Lower leg skin (tissue), 4 donors: ENCODE results near the gene PROZ. TPM values are rescaled to one million over a fixed set of nuclear protein-coding genes. Genes with fewer than 3 reads are reported as not detected.

ENCODE experiments used
- DNase-seq, 2 donors: peaks; one replicate each; pipeline ENCODE4 v3.0.0-alpha.2; 2019; ENCODE audit warnings: low spot score in 2 of 2
- H3K4me3 ChIP-seq: fragments of 200-600 bp; sonication (generic); 2 replicates; pipeline ENCODE4 v1.5.1; 2017; ENCODE audit warnings: mild to moderate bottlenecking, low read depth; ENCODE audit not compliant: poor library complexity, severe bottlenecking
- CTCF ChIP-seq, 3 donors: fragments of 450-650 bp; IDR thresholded peaks; one replicate each; pipeline ENCODE4 v1.5.1; 2016; ENCODE audit warnings: antibody characterized with exemption in 3 of 3, mild to moderate bottlenecking in 3 of 3, moderate library complexity in 2 of 3
- POLR2A ChIP-seq, 2 donors: fragments of 450-650 bp; IDR thresholded peaks; one replicate each; pipeline ENCODE4 v1.6.1; 2016 to 2017; ENCODE audit warnings: antibody characterized with exemption in 2 of 2, mild to moderate bottlenecking in 1 of 2, moderate library complexity in 1 of 2
- WGBS, 2 donors: methylation state at CpG; one replicate each; pipeline ENCODE4 v1.1.5; 2018; 5-methylcytosine and 5-hydroxymethylcytosine counted together
- intact Hi-C: fragments of 100-400 bp; cut with DNase I; formaldehyde crosslinking; loops from one replicate; pipeline ENCODE4 v1.15.0; 2023; ENCODE audit warnings: low total_unique reads
- total RNA-seq, 4 donors: library from RNA; depleted of rRNA; stranded (reverse); fragments of >200 nt; gene quantifications; one replicate each; pipeline ENCODE4 v1.1.0, GENCODE V29; 2016

Gene PROZ
- total RNA-seq, 4 donors from 2014 or later: not detected

GRCh38 chr13:113145496-113145895 is 13.0 kb upstream of the PROZ start:
- DNase-seq: no peak
- intact Hi-C loops: no loop called here
- H3K4me3 ChIP-seq: no peak overlapping the region
- TF ChIP-seq CTCF (IDR thresholded peaks at IDR 0.05) (no peak), POLR2A (IDR thresholded peaks at IDR 0.05) (no peak)
- WGBS, 2 donors: 87 to 89% methylated on average over 12 of the region's 12 CpGs

- WGBS, 2 donors: 85 to 89% methylated on average over 15 of the region's 15 CpGs
- TF ChIP-seq CTCF (IDR thresholded peaks at IDR 0.05): no peak
- TF ChIP-seq POLR2A (IDR thresholded peaks at IDR 0.05): no peak
- DNase-seq: peak in 1 of 2 donors; percentile 53
- intact Hi-C loops: no loop called here
- H3K4me3 ChIP-seq: no peak overlapping the region
Measured at GRCh38 chr13:113145911-113146598, 12.4 kb upstream of the PROZ start.

GRCh38 chr13:113146750-113147149 is 11.7 kb upstream of the PROZ start:
- TF ChIP-seq CTCF (IDR thresholded peaks at IDR 0.05) (no peak), POLR2A (IDR thresholded peaks at IDR 0.05) (no peak)
- no peak overlapping the region for H3K4me3 ChIP-seq
- intact Hi-C loops: no loop called here
- 84 to 91% methylated on average over 9 of the region's 9 CpGs for WGBS, 2 donors
- DNase-seq: peak in 1 of 2 donors; percentile 66

GRCh38 chr13:113147206-113147605 is 11.2 kb upstream of the PROZ start:
- WGBS, 2 donors: 88 to 89% methylated on average over 8 of the region's 8 CpGs
- no peak for TF ChIP-seq CTCF (IDR thresholded peaks at IDR 0.05)
- no peak for TF ChIP-seq POLR2A (IDR thresholded peaks at IDR 0.05)
- intact Hi-C loops: no loop called here
- H3K4me3 ChIP-seq: no peak overlapping the region
- peak in 1 of 2 donors; percentile 39 for DNase-seq

- WGBS, 2 donors: 89 to 93% methylated on average over 13 of the region's 13 CpGs
- TF ChIP-seq CTCF (IDR thresholded peaks at IDR 0.05) (no peak), POLR2A (IDR thresholded peaks at IDR 0.05) (no peak)
- DNase-seq: peak in 1 of 2 donors; percentile 76
- no peak overlapping the region for H3K4me3 ChIP-seq
- intact Hi-C loops: no loop called here
Measured at GRCh38 chr13:113148407-113148806, 10.0 kb upstream of the PROZ start.
